GM19025 (cell line): ENCODE measurements around the gene CD248.

Source experiments
- ATAC-seq: cut with Tn5 transposase; IDR thresholded peaks from one replicate; pipeline ENCODE4 v1.9.1; 2021; ENCODE audit warnings: mild to moderate bottlenecking, low read depth, moderate library complexity; ENCODE audit not compliant: unreplicated experiment

Gene CD248

GRCh38 chr11:66340596-66341501 lies 24.0 kb upstream of the CD248 start:
- ATAC-seq: no peak

DNA sequence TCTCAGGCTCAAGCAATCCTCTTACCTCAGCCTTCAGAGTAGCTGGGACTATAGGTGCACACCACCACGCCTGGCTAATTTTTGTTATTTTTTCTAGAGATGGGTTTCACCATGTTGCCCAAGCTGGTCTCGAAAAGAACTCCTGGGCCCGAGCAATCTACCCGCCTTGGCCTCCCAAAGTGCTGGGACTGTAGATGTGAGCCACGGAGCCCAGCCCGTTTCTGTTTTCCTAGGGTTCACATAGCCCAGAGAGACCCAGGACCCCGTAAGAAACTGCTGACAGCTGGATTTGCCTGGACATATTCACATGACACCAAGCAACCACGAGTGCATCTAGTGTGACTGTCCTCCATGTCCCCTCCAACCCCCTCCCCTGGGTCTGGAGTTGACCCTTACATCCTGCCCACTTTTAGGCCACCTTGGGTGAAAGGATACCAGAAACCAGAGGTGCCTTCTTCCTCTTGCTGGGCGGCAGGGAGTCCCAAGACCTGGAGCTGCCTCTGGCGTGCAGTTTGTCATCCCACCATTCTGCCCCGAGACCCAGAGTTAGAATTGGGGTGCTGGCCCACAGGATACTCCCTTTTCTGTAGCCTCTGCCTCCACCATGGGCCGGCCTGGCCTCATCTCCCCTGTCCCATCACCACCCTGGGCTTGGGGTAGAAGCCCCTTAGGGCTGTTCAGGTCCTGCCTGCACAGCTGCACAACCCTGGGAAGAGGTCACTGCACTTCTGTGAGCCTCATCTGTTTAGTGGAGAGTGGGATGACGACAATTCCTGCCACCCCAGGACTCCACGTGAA lies 23.0 kb upstream of the CD248 start:
- no peak for ATAC-seq

DNA sequence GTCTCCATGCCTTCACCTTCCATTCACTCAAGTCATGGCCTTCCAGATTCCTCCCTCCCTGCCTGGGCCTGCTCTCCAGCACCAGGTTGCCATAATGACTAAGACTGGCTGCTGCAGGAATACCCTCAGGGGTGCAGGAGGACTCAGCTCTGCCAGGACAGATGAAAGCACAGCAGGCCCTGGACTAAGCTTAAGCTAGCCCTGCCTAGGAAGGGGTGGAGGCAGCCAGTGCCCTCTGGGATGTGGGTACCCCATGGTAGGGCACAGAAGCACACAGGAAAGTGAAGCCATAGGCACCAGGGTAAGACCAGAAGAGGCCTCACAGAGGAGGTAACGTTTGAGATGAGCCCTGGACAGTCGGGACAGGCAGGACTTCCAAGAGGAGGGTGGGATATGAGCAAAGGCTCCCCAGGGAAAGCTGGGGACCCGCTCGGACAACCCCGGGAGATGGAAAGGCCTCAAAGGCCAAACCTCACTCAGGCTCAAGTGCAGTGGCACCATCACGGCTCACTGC lies 22.4 kb upstream of the CD248 start:
- no peak for ATAC-seq

GRCh38 chr11:66338276-66339161 lies 21.7 kb upstream of the CD248 start:
- ATAC-seq: no peak

GRCh38 chr11:66337103-66337899 lies 20.5 kb upstream of the CD248 start:
- ATAC-seq: no peak

- peak; percentile 84 for ATAC-seq
These were observed 19.6 kb upstream of the CD248 start, which contains the start of gene RIN1 for GRCh38 chr11:66336234-66337102. RIN1 (minus strand) TSS chr11:66336434; CDS start chr11:66336402, 32 bp downstream.

- no peak for ATAC-seq
These were observed 18.8 kb upstream of the CD248 start for GRCh38 chr11:66335531-66336233.

DNA sequence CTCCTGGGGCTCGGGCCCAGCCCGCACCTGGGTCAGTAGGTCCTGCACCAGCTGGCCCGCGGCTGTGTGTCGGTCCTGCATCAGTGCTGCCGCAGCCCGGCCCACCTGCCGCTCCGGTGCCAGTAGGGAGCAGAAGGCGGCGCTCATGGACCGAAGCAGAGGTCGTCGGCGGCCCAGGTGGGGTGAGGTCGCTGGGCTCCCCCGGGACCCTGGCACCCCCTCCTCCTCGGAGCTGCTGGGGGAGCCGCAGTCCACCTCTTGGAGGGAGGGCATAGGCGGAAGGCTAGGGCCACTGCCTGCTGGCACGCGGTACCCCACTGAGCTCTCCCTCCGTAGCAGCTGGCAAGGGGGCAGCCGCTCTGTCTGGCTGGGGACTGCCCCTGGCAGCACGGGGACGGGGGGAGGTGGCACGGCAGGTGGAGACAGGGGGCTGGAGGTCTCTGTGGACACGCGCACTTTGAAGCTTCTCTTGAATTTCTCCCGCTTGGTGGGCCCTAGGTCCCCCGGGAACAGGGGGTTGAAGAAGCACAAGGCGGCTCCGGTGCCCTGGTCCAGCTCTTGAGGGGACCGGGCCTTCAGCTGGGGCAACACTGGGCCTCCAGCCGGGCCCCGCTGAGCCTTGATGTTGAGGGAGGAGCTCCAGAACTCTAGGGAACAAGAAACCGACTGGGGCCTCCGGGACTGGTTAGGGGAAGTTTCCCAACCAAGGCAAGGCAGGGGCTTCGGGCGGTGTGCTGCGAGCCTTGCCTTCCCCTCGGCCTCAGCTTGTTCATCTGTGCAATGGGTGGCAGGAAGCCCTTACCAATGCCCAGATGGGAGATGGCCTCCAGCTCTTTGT lies 18.0 kb upstream of the CD248 start:
- ATAC-seq: no peak

GRCh38 chr11:66333896-66334604 lies 17.2 kb upstream of the CD248 start:
- ATAC-seq: no peak

GRCh38 chr11:66333220-66333877 lies 16.5 kb upstream of the CD248 start:
- ATAC-seq: no peak

- no peak for ATAC-seq
These were observed 15.8 kb upstream of the CD248 start for GRCh38 chr11:66332371-66333219.

DNA sequence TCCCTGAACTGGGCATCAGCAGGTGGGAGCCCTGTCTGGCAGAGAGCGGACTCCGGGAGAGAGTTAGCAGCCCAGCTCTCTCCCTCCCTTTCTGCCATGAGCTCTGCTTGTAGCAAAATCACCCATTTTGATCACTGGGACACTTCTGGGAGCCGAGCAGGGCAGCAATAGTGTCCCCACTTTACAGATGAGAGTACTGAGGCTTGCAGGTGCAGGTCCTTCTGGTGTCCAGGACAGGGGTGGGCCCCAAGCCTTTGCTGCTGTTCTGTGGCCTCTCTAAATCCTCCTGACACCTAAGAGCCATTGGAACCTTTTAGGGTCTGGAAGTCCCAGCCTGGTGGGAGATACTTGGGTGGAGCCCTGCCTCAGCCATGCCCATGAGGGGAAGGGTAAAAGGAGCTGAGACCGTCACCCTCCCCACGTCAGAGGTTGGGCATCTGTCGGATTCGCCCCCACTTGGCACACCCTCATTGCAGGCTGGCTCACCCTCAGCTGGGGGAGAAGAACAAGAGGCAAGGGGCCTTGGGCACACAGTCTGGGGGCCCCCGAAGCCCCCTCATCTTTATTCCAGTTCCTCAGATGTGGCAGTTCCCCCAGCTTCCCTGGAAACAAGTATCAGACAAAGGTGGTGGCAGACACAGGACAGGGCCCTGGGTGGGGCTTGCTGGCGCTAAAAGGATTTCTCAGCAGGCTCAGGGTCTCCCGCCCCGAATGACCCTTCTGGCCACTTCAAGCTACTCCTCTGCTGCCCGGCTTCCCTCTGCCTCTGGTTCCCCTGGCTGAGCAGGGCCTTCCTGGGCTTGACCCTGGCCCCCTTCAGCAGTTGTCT lies 14.9 kb upstream of the CD248 start:
- ATAC-seq: no peak

GRCh38 chr11:66330931-66331330 lies 14.1 kb upstream of the CD248 start:
- ATAC-seq: no peak

GRCh38 chr11:66329165-66329673 lies 12.4 kb upstream of the CD248 start:
- ATAC-seq: no peak
